ENCODE measurements around the gene SEC16A. TPM values are rescaled to one million over a fixed set of nuclear protein-coding genes. Genes with fewer than 3 reads are reported as not detected.

SEC16A gene
- total RNA-seq, 4 donors from 2014 or later, result 58.0 to 89.3 (median 75.0) TPM

GRCh38 chr9:136497916-136498695 is 15.3 kb upstream of the SEC16A start:
- no peak overlapping the region for H3K27ac ChIP-seq
- no peaks in the 10 kb centered on the region for H3K27me3 ChIP-seq
- no peaks in the 10 kb centered on the region for H3K4me1 ChIP-seq
- H3K4me3 ChIP-seq, result no peak overlapping the region
- WGBS, result 70% methylated on average over 10 of the region's 28 CpGs
- no peaks in the 10 kb centered on the region for H3K9me3 ChIP-seq
- H3K36me3 ChIP-seq, result peaks cover 85% of the 10 kb centered on the region
- no peak for DNase-seq (ENCODE audit: low spot score in 2 of 2)
- no peak for TF ChIP-seq EP300 (IDR thresholded peaks at IDR 0.05)
- TF ChIP-seq CTCF (IDR thresholded peaks at IDR 0.05), result no peak
- TF ChIP-seq POLR2A (IDR thresholded peaks at IDR 0.05), result no peak
- TF ChIP-seq POLR2AphosphoS5 (IDR thresholded peaks at IDR 0.05), result no peak

- Histone ChIP-seq H3K9me3 (no peaks in the 10 kb centered on the region), H3K4me1 (no peaks in the 10 kb centered on the region), H3K4me3 (no peak overlapping the region), H3K27ac (no peak overlapping the region), H3K36me3 (peaks cover 75% of the 10 kb centered on the region), H3K27me3 (no peaks in the 10 kb centered on the region)
- TF ChIP-seq POLR2AphosphoS5 (IDR thresholded peaks at IDR 0.05), result no peak
- no peak for TF ChIP-seq POLR2A (IDR thresholded peaks at IDR 0.05)
- no peak for TF ChIP-seq CTCF (IDR thresholded peaks at IDR 0.05)
- no peak for TF ChIP-seq EP300 (IDR thresholded peaks at IDR 0.05)
- DNase-seq (ENCODE audit: low spot score in 2 of 2), result no peak
- WGBS, result 88% methylated on average over 12 of the region's 56 CpGs
These were observed 14.2 kb upstream of the SEC16A start for GRCh38 chr9:136496801-136497620.

- no peak overlapping the region for H3K4me3 ChIP-seq
- no peak overlapping the region for H3K27ac ChIP-seq
- H3K4me1 ChIP-seq, result no peaks in the 10 kb centered on the region
- 74% methylated on average over 9 of the region's 18 CpGs for WGBS
- no peak for DNase-seq (ENCODE audit: low spot score in 2 of 2)
- H3K36me3 ChIP-seq, result peaks cover 66% of the 10 kb centered on the region
- no peaks in the 10 kb centered on the region for H3K27me3 ChIP-seq
- TF ChIP-seq CTCF (IDR thresholded peaks at IDR 0.05), result no peak
- no peak for TF ChIP-seq POLR2AphosphoS5 (IDR thresholded peaks at IDR 0.05)
- TF ChIP-seq EP300 (IDR thresholded peaks at IDR 0.05), result no peak
- TF ChIP-seq POLR2A (IDR thresholded peaks at IDR 0.05), result no peak
- no peaks in the 10 kb centered on the region for H3K9me3 ChIP-seq
These were observed 13.3 kb upstream of the SEC16A start for GRCh38 chr9:136496181-136496580.

GRCh38 chr9:136495238-136495800 is 12.5 kb upstream of the SEC16A start:
- Histone ChIP-seq H3K4me3 (no peak overlapping the region), H3K9me3 (no peaks in the 10 kb centered on the region), H3K36me3 (peaks cover 58% of the 10 kb centered on the region), H3K27ac (no peak overlapping the region), H3K4me1 (no peaks in the 10 kb centered on the region), H3K27me3 (no peaks in the 10 kb centered on the region)
- WGBS, result 85% methylated on average over 17 of the region's 17 CpGs
- no peak for DNase-seq (ENCODE audit: low spot score in 2 of 2)
- no peak for TF ChIP-seq CTCF (IDR thresholded peaks at IDR 0.05)
- TF ChIP-seq POLR2A (IDR thresholded peaks at IDR 0.05), result no peak
- no peak for TF ChIP-seq EP300 (IDR thresholded peaks at IDR 0.05)

Measured in suprapubic skin (tissue), 4 donors.